ENCODE data around the gene IL5.
"Not testable (repeated sequence)": the region's sequence is repeated elsewhere in the genome, so short reads cannot be mapped to it uniquely, and the experiment has no call there.

Gene IL5

DNA sequence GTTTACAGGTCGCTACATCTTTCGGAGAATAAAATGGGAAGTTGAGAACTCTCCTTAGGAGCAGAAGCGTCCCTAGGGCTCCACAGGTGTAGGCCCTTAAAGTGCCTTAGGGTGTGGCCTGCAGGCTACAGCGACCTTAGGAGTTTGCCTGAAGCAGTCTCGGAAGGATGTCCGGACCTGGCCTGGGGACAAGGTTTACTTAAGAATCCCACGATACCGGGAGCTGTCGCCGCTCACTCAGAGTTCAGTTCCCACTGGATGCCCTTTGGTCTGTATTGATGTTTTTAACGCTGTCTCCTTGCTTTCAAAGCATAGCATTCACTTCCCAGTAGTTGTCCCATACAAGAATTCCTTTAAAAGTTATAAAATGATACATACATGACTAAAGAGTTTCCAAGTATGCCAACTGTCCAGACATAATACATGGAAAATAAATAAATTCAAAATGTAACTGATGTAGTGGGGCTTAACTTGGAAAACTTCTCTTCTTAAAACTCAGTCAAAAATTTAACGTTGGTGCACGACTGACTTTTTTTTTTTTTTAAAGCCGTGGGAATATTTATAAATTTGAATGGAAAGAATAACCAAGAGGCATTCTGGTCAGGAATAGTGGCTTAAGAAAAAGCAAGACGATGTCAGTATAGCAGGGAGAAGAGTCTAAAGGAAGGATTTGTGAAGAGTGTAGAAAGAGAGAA, 14.3 kb upstream of the IL5 start:
- Histone ChIP-seq H3K9ac (ENCODE audit: low read depth, low read length) (peak overlapping the region; percentile 93), H3K9me3 (replicated peaks; ENCODE audit: low read length) (no peaks in the 10 kb centered on the region), H3K36me3 (ENCODE audit: insufficient read depth, low read length) (peaks cover 11% of the 10 kb centered on the region), H3K4me1 (ENCODE audit: control insufficient read depth, insufficient read depth, low read length) (peaks cover 16% of the 10 kb centered on the region), H3K4me2 (ENCODE audit: low read length) (peak overlapping the region; percentile 98), H3K27me3 (ENCODE audit: control insufficient read depth, insufficient read depth, low read length) (no peaks in the 10 kb centered on the region), H3K4me3 (ENCODE audit: low read length) (peak overlapping the region; percentile 90)

DNA sequence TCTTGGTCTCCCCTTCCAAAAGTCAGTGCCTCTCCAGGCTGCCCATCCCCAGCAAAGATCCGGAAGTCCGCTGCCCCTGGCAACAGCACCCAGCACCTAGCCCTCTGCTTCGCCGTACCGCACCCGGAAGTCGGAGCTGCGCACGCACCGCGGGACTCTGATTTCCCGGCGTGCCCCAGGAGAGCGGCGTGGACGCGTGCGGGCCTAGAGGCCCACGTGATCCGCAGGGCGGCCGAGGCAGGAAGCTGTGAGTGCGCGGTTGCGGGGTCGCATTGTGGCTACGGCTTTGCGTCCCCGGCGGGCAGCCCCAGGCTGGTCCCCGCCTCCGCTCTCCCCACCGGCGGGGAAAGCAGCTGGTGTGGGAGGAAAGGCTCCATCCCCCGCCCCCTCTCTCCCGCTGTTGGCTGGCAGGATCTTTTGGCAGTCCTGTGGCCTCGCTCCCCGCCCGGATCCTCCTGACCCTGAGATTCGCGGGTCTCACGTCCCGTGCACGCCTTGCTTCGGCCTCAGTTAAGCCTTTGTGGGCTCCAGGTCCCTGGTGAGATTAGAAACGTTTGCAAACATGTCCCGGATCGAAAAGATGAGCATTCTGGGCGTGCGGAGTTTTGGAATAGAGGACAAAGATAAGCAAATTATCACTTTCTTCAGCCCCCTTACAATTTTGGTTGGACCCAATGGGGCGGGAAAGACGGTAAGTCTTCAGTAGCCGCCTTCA, 13.6 kb upstream of the IL5 start, which contains the start of gene RAD50:
Gene RAD50, plus strand, starts transcription at position 215 of the 715 bp plus-strand sequence. Its CDS starts 348 bp downstream, at position 563.
- peak within 1 kb of the TSS; percentile 90 for H3K4me3 ChIP-seq (ENCODE audit: low read length)
- no peaks in the 10 kb centered on the region for H3K27me3 ChIP-seq (ENCODE audit: control insufficient read depth, insufficient read depth, low read length)
- H3K9ac ChIP-seq (ENCODE audit: low read depth, low read length) = peak within 1 kb of the TSS; percentile 93
- peaks cover 16% of the 10 kb centered on the region for H3K4me1 ChIP-seq (ENCODE audit: control insufficient read depth, insufficient read depth, low read length)
- peak within 1 kb of the TSS; percentile 98 for H3K4me2 ChIP-seq (ENCODE audit: low read length)
- peaks cover 11% of the 10 kb centered on the region for H3K36me3 ChIP-seq (ENCODE audit: insufficient read depth, low read length)
- H3K9me3 ChIP-seq (replicated peaks; ENCODE audit: low read length) = no peaks in the 10 kb centered on the region

DNA sequence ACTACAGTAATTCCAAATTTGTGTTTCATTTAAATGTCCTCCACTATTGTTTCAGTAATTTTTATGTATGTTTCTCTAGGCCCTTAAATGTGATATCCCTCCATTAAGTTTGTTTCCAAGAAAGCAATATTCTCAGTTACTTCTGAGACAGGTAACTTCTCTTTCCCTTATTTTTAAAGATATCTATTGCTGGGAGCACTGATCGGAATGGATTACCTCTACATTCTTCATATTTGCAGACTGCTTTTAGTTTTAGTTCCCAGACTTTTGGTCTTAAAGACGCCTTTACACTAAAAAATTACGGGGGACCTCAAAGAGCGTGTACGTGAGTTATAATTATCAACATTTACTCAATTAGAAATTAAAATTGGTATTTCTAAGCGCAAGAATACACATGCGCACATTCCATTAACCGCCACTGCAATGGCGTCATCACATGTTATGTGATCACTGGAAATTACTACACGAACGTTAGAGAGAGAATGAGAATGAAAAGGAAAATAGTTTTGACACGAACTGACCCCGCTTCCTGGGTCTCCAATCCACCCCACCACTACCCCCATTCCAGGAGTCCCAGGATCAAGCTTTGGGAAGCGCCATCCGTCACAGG, 12.9 kb upstream of the IL5 start:
- Histone ChIP-seq H3K36me3 (ENCODE audit: insufficient read depth, low read length) (peaks cover 7% of the 10 kb centered on the region), H3K4me1 (ENCODE audit: control insufficient read depth, insufficient read depth, low read length) (peaks cover 16% of the 10 kb centered on the region), H3K9me3 (replicated peaks; ENCODE audit: low read length) (no peaks in the 10 kb centered on the region), H3K9ac (ENCODE audit: low read depth, low read length) (peak overlapping the region; percentile 93), H3K27me3 (ENCODE audit: control insufficient read depth, insufficient read depth, low read length) (peaks cover 2% of the 10 kb centered on the region), H3K4me2 (ENCODE audit: low read length) (peak overlapping the region; percentile 98), H3K4me3 (ENCODE audit: low read length) (peak overlapping the region; percentile 90)

DNA sequence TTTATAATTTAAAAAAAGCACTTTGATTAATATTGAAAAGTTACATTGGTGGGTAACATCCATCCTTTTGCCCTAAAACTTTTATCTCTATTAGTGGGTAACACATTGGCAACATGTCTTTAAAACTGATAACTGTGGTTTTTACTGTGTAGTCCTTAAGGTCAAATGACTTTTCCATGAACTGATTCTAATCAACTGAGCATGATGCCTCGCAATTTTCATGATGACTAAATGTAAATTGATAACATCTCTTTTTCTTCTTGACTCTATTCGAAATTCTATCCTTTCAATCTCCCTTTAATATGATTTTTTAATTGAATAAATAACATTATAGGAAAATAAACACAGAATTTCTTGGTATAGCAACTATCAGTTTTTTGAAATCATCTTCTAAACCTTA, 6.3 kb upstream of the IL5 start:
- H3K9me3 ChIP-seq (replicated peaks; ENCODE audit: low read length) = no peaks in the 10 kb centered on the region
- H3K4me2 ChIP-seq (ENCODE audit: low read length) = no peak overlapping the region
- peaks cover 24% of the 10 kb centered on the region for H3K27me3 ChIP-seq (ENCODE audit: control insufficient read depth, insufficient read depth, low read length)
- no peaks in the 10 kb centered on the region for H3K4me1 ChIP-seq (ENCODE audit: control insufficient read depth, insufficient read depth, low read length)
- H3K9ac ChIP-seq (ENCODE audit: low read depth, low read length) = no peak overlapping the region
- no peaks in the 10 kb centered on the region for H3K36me3 ChIP-seq (ENCODE audit: insufficient read depth, low read length)
- H3K4me3 ChIP-seq (ENCODE audit: low read length) = no peak overlapping the region

DNA sequence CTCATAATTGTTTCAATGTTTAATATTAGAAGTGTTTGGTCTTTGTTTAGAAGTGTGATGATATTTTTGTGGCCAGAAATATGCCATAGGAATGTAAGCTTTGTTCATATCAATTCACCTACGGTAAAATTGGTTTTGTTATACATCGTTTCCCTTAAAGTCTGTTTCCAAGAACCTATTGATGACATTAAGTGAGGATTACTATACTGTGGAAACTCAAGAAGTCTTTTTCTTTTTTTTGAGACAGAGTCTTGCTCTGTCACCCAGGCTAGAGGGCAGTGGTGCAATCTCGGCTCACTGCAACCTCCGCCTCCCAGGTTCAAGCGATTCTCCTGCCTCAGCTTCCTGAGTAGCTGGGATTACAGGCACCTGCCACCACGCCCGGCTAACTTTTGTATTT, 5.5 kb upstream of the IL5 start:
- not testable (repeated sequence) for H3K4me1 ChIP-seq (ENCODE audit: control insufficient read depth, insufficient read depth, low read length); H3K9ac ChIP-seq (ENCODE audit: low read depth, low read length); H3K9me3 ChIP-seq (replicated peaks; ENCODE audit: low read length); H3K4me3 ChIP-seq (ENCODE audit: low read length); H3K36me3 ChIP-seq (ENCODE audit: insufficient read depth, low read length); H3K4me2 ChIP-seq (ENCODE audit: low read length)
- peaks cover 32% of the 10 kb centered on the region for H3K27me3 ChIP-seq (ENCODE audit: control insufficient read depth, insufficient read depth, low read length)

DNA sequence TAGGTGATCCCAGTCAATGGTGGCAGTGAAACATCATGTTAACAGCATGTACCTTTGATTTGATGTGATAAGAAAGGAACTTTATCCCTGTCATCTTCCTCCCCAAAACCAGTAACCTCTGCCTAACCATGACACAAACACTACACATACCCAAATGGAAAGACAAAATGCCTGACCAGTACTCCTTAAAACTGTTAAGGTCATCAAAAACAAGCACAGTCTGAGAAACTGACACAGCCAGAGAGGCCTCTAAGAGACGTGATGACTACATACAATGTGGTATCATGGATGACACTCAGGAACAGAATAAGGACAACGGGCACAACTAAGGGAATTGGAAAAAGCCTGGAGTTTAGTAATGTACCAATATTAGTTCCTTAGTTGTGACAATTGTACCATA, 3.9 kb upstream of the IL5 start:
- Histone ChIP-seq H3K27me3 (ENCODE audit: control insufficient read depth, insufficient read depth, low read length) (peaks cover 37% of the 10 kb centered on the region), H3K4me1 (ENCODE audit: control insufficient read depth, insufficient read depth, low read length) (no peaks in the 10 kb centered on the region), H3K9ac (ENCODE audit: low read depth, low read length) (no peak overlapping the region), H3K9me3 (replicated peaks; ENCODE audit: low read length) (no peaks in the 10 kb centered on the region), H3K4me2 (ENCODE audit: low read length) (no peak overlapping the region), H3K4me3 (ENCODE audit: low read length) (no peak overlapping the region), H3K36me3 (ENCODE audit: insufficient read depth, low read length) (no peaks in the 10 kb centered on the region)

DNA sequence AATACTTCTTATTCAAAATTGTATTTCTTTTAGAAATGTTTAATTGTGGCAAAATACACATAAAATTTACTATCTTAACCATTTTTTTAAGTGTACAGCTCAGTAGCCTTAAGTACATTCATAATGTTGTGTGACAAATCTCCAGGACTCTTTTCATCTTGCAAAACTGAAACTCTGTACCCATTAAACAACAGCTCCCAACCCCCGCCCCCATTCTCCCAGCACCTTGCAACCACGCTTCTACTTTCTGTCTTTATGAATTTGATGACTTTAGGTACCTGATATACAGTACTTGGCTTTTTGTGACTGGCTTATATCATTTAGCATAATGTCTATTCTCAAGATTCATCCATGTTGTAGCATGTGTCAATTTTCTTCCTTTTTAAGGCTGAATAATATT, 2.8 kb upstream of the IL5 start:
- no peaks in the 10 kb centered on the region for H3K4me1 ChIP-seq (ENCODE audit: control insufficient read depth, insufficient read depth, low read length)
- H3K4me2 ChIP-seq (ENCODE audit: low read length) = no peak overlapping the region
- no peaks in the 10 kb centered on the region for H3K9me3 ChIP-seq (replicated peaks; ENCODE audit: low read length)
- peaks cover 35% of the 10 kb centered on the region for H3K27me3 ChIP-seq (ENCODE audit: control insufficient read depth, insufficient read depth, low read length)
- H3K9ac ChIP-seq (ENCODE audit: low read depth, low read length) = no peak overlapping the region
- no peak overlapping the region for H3K4me3 ChIP-seq (ENCODE audit: low read length)
- no peaks in the 10 kb centered on the region for H3K36me3 ChIP-seq (ENCODE audit: insufficient read depth, low read length)

DNA sequence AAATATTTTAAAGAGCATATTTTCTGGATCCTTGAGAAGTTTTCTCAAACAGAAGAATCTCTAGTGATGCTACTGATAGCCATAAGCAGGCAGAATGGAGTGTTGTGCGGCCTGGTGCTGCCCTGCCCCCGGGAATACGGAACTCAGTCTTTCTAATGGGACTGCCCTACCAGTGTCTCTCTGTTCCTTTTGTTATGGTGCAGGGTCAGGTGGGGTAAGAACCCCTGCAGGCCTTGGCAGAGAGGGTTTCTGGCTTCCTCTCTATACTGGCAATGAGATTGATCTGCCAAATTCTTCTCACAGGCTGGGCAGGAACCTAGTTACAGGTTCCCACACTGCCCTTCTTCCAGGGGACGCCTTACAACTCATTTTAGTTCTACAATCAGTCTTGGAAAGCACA, 2.6 kb downstream of the IL5 start:
- Histone ChIP-seq H3K4me3 (ENCODE audit: low read length) (no peak overlapping the region), H3K4me2 (ENCODE audit: low read length) (no peak overlapping the region), H3K36me3 (ENCODE audit: insufficient read depth, low read length) (no peaks in the 10 kb centered on the region), H3K9me3 (replicated peaks; ENCODE audit: low read length) (no peaks in the 10 kb centered on the region), H3K4me1 (ENCODE audit: control insufficient read depth, insufficient read depth, low read length) (no peaks in the 10 kb centered on the region), H3K9ac (ENCODE audit: low read depth, low read length) (no peak overlapping the region), H3K27me3 (ENCODE audit: control insufficient read depth, insufficient read depth, low read length) (peaks cover 42% of the 10 kb centered on the region)

DNA sequence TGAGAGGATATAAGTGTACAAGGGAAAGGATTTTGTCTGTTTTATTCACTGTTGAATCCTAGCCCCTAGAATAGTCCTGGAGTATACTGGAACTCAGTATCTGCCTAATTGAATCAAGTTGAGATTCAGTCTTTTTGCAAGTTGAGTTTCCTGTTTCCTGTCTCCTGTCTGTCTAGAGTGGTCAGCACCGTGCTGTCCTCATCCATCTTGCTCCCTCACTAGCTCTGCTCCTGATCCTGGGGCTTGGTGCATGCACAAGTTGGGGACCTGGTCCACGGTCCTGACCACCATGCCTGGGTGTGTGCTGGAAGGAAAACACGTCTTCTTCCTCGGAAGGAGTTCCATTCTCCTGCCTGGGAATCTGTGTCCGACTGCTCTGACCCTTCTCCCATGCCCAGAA, 3.2 kb downstream of the IL5 start:
- Histone ChIP-seq H3K4me1 (ENCODE audit: control insufficient read depth, insufficient read depth, low read length) (no peaks in the 10 kb centered on the region), H3K4me2 (ENCODE audit: low read length) (no peak overlapping the region), H3K27me3 (ENCODE audit: control insufficient read depth, insufficient read depth, low read length) (peaks cover 45% of the 10 kb centered on the region), H3K36me3 (ENCODE audit: insufficient read depth, low read length) (no peaks in the 10 kb centered on the region), H3K9me3 (replicated peaks; ENCODE audit: low read length) (no peaks in the 10 kb centered on the region), H3K4me3 (ENCODE audit: low read length) (no peak overlapping the region), H3K9ac (ENCODE audit: low read depth, low read length) (no peak overlapping the region)

DNA sequence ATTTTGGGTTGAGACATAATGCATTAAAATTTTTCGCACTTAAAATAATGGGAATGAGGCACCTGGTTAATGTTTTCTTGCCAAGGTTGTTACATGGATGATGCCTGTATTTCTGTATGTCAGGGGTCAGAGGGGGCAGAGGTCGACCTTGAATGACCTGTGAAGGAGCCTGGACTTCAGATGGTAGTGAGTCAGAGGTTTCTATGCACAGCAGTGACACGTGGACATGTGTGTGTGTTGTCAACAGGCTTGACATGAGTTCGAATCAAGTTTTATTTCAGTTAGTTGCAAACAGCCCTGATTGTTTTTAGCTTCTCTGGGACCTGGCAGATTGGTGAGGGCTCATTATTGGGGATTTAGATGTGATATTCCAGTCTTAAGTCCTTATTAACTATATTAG, 3.6 kb downstream of the IL5 start:
- no peak overlapping the region for H3K4me3 ChIP-seq (ENCODE audit: low read length)
- no peak overlapping the region for H3K9ac ChIP-seq (ENCODE audit: low read depth, low read length)
- no peaks in the 10 kb centered on the region for H3K36me3 ChIP-seq (ENCODE audit: insufficient read depth, low read length)
- H3K9me3 ChIP-seq (replicated peaks; ENCODE audit: low read length) = no peaks in the 10 kb centered on the region
- peaks cover 45% of the 10 kb centered on the region for H3K27me3 ChIP-seq (ENCODE audit: control insufficient read depth, insufficient read depth, low read length)
- H3K4me1 ChIP-seq (ENCODE audit: control insufficient read depth, insufficient read depth, low read length) = no peaks in the 10 kb centered on the region
- no peak overlapping the region for H3K4me2 ChIP-seq (ENCODE audit: low read length)

DNA sequence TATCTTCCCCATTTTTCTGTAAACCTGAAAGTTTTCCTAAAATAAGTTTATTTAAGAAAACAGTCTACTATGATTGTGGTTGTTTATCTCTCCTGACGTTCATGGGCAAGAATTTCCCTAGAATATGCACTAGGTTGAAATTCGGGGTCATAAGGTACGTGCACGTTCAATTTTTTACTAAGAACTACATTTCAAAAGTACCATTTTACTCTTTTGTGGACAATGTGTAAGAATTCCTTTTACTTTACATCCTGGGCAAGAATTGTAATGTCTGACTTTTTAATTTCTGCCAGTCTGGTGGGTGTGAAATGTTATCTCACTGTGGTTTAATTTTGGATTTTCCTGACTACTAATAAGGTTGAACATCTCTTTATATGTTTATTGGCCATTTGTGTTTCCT, 12.4 kb downstream of the IL5 start:
- Histone ChIP-seq H3K9ac (ENCODE audit: low read depth, low read length) (no peak overlapping the region), H3K36me3 (ENCODE audit: insufficient read depth, low read length) (no peaks in the 10 kb centered on the region), H3K9me3 (replicated peaks; ENCODE audit: low read length) (no peaks in the 10 kb centered on the region), H3K27me3 (ENCODE audit: control insufficient read depth, insufficient read depth, low read length) (peaks cover 56% of the 10 kb centered on the region), H3K4me1 (ENCODE audit: control insufficient read depth, insufficient read depth, low read length) (no peaks in the 10 kb centered on the region), H3K4me2 (ENCODE audit: low read length) (no peak overlapping the region), H3K4me3 (ENCODE audit: low read length) (no peak overlapping the region)

All from skeletal muscle satellite cell (primary cell).